ENCODE data around the gene TMEM273.
"Not testable (repeated sequence)": the region's sequence is repeated elsewhere in the genome, so short reads cannot be mapped to it uniquely, and the experiment has no call there.

TMEM273 gene

DNA sequence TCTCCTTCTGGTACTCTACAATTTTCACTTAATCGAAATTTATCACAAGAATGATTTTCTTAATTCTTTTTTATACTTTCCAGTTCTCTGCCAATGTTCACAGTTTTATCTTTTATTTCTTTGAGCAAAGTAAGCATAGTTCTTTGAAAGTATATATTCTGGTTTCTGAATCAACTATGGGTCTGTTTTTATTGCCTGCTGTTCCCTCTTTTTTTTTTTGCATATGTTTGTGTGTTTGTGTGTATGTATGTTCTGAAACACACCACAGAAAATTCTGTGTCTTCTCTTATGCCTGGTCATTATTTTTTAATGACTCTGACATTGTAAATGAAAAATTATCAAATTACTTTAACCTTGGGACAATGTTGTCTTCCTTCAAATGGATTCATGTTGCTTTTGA, 15.9 kb upstream of the TMEM273 start:
- DNase-seq: no peak

DNA sequence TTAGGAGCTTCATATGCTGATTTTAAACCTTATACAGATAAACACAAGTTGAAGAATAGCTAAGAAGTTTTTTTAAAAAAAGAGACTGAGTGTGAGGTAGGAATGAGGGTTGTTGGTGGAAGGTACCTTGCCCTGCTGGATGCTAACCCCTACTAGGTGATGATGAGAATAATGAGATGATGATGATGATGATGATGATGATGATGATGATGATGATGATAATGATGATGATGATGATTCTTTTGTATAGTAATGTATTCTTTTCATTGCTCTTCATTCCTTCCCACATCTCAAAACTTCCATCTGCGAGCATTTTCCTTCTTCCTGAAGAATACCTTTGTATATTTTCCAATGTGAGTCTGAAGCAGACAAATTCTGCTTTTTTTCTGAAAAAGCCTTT, 14.1 kb upstream of the TMEM273 start:
- no peak for DNase-seq

DNA sequence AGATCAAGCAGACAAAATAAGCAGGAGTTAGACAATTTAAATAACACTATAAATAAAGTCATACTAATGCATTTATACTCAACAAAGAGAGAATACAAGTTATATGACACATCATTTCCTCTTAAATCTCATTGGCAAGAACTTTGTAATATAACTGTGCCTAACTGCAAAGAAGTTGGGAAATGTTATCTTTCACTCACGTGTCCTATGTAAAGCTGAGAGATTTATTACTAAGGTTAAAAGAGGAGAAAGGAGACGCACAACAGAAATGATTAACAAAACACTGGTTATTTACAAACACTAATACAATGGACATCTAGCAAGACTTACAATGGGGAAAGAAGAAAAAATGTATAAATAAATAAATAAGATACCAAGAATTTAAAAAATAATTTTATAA, 12.7 kb upstream of the TMEM273 start:
- no peak for DNase-seq

DNA sequence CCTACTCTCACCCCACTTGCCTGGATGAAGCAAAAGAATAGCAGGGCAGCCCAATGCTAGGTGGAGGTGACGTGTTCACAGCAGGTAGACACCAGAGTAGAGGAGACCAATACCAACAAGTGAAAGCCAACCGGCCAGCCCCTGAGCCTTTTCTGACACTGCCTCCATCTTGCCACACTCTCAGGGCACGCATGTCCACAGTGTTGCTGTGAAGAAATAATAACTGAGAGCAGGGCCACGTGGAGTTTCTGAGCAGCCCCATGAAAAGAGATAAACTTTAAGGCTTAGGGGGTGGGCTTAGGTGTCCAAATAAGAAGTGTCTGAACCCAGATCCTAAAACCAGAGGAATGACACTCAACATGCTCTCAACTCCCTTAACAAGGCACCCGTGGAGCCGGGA, 9.0 kb upstream of the TMEM273 start:
- no peak for DNase-seq

DNA sequence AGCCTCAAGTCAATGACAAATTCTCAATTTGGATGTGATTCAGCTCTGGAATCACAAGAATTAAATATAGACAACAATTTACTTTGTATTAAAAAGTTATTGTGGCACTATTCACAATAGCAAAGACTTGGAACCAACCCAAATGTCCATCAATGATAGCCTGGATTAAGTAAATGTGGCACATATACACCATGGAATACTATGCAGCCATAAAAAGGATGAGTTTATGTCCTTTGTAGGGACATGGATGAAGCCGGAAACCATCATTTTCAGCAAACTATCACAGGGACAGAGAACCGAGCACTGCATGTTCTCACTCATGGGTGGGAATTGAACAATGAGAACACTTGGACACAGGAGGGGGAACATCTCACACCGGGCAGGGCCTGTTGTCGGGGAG, 7.7 kb upstream of the TMEM273 start:
- DNase-seq: not testable (repeated sequence)

DNA sequence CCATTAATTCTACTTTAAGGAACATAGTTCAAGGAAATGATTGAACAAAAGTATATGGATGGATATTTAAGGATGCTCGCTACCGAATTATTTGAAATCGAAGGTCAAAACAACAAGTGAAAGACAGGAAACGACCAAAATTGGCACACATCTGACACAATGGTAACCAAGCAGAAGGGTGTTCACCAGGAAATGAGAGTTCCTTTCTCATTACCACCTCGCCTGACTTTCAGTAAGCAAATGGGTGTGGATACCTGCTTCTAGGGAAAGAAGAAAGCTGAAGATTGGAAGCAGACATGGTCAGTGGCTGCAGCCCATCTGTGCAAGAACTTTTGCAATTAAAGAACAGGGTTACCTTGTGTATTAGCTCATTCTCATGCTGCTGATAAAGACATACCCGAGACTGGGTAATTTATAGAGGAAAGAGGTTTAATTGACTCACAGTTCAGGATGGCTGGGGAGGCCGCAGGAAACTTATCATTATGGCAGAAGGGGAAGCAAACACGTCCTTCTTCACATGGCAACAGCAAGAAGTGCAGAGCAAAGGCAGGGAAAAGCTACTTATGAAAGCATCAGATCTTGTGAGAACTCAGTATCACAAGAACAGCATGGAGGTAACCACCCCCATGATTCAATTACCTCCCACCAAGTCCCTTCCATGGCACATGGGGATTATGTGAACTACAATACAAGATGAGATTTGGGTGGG, 6.2 kb upstream of the TMEM273 start:
- no peak for DNase-seq

DNA sequence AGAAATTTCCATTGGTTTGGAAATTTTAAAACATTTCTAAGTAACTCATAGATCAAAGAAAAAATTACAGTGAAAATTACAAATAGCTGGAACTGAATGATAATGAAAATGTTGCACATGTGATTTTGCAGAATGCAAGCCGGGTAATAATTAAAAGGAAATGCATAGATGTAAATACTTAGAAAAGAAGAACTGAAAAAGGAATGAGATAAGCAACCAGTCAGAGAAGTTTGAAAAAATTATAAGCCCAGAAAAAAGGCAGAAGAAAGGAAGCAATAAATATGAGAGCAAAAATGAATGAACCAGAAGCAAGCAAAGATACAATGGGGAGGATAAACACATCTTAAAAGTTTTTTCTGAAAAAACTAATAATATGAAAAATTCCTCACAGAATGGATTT, 3.2 kb upstream of the TMEM273 start:
- DNase-seq: no peak

DNA sequence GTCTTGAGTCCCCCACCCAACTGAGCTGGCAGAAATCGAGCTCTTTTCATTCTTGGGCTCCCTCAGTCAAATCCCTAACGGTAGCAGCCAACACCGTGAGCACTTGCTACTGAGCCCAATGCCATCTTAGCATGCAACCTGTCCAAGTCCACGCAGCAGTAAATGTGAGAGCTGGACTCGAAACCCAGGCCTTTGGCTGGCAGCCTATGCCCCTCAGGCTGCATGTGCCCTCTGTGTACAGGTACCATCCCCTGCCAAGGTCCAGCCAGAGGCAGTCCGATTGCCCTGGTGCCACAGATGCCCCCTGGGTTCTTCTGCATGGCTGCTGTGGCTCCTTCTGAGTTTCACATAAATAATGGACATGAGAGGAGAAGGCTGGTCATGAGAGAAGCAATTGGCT, 1.2 kb upstream of the TMEM273 start:
- DNase-seq: no peak

DNA sequence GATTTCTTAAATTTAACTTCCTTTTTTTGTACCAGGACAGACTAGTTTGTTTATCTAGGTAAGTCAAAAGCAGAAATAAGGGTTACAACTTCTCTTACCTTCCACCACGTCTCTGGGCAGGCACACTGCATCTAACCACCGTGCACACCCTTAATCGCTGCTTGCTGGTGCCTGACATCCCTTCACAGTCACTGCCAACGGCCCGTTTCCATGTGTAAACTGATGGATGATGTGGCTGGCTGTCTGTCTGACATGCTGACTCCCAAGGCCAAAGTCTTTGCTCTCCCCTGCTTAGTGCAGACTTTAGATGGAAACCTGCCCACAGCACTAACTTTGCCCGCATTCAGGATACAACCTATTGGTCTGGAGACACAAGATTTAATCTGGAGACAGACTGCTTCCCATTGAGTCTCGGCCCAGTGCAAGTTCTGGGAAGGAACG, 1.1 kb downstream of the TMEM273 start:
- no peak for DNase-seq

DNA sequence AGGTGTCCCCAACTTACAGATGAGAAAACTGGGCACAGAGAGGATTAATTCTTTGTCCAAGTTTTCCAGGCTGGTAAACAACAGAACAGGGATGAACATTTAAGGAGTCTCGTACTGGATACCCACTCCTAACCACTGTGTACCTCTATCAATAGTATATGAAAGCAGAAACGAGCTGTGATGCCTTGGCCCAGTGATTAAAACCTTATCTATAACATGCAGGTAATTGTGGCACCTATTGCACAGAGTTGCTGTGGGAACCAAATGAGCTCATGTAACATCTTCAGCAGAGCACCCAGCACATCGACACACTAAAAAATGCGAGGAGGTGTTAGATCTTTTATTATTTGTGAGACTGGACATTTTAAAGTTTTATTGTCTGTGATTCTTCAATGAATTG, 1.6 kb downstream of the TMEM273 start:
- DNase-seq: no peak

DNA sequence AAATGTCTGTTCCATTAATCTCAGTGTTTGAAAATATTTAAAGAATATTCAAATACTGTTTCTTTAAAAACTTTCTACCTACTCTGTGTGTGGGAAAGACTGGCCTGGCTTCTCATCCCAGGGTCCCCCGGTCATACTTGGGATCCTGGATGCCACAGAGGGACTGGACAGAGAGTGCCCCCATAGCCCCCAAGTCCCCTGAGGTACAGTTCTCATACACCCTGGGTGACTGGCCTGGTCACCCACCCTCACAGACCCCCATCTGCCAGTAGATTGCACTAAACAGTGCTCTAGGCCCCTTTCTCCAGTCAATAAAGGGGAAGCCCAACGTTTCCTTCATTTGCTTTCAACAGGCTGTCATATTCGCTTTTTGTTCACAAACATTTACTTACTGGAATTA, 3.0 kb downstream of the TMEM273 start:
- no peak for DNase-seq

DNA sequence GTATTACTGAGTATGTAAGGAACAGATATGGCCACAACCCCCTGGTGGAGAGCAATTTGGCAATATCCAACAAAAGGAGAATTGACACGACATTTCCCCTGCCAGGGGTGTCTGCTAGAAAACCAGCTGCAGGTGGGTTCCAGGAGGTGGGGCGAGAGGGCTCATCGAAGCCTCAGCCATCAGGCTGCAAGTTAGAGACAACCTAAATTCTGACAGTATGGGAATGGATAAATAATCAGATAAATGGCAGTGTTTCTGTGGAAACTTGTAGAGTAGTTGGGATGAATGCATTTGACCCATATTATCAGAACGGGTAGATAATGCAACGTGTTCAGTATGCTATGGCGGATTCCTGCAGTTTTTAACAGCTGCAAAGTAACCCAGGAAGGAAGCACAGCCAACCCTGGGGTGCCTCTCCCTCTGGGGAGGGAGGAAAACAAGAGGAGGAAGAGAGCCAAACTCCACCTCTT, 3.5 kb downstream of the TMEM273 start:
- DNase-seq: no peak

DNA sequence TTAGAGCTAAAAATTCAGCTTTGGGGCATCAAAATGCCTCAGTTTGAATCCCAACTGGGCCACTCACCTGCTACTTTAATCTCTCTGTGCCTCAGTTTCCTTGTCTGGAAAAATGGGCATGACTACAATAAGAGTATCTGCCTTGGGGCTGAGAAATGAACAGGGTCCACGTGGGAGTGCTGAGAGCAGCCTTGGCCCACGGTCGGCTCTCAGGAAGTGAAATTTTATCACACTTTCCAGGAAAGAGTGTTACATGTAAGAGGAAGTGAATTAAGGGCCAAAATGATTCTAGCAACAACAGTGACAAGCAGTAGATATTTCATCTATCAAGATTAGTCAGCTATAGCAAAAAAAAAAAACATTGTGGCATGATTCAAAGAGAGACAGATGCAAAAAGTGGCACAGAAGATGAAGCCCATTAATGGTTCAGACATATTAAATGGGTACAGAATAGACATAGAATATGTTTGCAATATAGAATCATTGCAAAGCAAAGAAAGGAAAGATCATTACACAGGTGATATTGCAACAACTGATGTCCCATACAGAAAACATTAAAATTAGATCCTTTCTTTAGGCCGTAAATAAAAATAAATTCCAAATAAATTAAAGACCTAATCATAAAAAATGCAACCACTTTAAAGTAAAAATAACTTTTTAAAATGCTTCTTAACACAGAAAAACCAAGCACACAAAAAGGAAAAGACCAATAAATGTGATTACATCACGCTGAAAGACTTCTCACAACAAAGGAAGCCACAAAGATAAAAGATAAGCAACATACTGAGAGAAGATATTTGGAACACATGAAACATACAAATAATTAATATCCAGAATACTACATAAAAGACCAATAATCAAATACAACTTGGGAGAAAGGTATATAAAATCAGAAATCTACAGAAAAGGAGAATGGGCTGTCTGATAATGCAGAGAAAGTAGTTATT, 4.3 kb downstream of the TMEM273 start:
- DNase-seq: no peak

DNA sequence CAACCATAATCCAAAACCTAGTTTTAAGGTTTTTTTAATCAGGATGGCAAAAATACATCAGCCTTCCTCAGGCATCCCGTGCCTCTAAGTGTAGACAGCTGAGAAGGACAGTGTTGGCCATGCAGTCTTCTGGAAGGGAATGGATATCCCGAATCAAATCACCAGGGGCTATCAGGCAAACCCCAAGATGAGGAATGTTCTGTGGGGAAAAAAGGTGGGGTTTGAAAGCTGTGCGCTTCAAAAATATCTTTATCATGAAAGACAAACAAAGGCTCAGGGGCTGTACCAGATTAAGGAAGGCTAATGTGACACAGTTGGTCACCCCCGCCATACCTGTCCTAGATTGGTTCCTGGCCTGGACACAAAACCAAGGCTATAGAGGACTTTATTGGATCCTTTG, 5.4 kb downstream of the TMEM273 start:
- no peak for DNase-seq

DNA sequence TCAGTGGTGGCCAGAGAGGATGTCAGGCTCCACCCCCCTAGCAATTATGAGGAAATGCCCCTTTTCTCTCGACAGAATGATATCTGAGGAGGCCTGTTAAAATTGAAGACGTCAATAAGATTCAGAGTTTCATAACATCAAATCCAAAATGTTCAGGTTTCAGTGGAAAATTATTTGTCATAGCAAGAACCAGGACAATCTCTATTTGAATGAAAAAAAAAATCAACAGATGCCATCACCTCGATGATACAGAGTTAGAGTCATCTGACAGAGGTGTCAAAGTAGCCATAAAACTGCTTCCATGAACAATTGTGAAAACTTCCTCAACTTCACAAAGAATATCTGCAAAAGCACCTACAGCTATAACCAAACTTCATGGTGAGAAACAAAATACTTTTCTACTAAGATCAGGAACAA, 7.7 kb downstream of the TMEM273 start:
- DNase-seq: no peak

DNA sequence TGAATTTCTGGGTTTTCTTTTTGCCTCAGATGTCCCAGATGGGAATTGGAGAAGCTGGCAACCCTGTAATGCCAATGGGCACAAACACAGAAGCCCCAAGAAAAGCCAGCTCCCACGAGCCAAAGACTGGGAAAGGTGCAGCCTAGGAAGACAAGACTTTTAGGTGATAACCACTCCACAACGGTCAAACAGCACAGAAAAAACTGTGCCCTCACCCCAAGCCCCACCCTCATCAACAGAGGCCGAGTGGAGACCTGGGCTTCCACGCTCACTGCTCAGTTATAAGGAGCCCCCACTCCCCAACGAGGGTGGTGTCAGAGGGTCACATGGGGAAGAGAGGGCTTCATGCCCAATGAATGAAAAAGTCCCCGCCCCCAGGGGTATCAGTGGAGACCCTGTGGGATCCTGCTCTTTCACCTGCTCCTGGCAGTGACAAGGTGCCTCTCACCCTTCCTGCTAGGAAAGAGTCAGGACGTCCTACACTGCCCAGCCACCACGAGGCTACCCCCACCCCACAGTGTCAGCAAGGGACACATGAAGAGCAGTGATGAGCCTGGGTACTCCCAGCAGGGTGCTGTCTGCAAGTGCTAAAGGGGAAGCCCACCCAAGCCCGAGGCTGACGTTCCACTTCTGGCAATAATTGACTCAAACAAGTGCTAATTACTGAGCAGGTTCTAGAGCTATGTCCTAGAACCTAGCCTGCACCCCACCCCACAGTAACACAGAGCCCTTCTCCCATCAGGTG, 8.3 kb downstream of the TMEM273 start:
- DNase-seq: no peak

DNA sequence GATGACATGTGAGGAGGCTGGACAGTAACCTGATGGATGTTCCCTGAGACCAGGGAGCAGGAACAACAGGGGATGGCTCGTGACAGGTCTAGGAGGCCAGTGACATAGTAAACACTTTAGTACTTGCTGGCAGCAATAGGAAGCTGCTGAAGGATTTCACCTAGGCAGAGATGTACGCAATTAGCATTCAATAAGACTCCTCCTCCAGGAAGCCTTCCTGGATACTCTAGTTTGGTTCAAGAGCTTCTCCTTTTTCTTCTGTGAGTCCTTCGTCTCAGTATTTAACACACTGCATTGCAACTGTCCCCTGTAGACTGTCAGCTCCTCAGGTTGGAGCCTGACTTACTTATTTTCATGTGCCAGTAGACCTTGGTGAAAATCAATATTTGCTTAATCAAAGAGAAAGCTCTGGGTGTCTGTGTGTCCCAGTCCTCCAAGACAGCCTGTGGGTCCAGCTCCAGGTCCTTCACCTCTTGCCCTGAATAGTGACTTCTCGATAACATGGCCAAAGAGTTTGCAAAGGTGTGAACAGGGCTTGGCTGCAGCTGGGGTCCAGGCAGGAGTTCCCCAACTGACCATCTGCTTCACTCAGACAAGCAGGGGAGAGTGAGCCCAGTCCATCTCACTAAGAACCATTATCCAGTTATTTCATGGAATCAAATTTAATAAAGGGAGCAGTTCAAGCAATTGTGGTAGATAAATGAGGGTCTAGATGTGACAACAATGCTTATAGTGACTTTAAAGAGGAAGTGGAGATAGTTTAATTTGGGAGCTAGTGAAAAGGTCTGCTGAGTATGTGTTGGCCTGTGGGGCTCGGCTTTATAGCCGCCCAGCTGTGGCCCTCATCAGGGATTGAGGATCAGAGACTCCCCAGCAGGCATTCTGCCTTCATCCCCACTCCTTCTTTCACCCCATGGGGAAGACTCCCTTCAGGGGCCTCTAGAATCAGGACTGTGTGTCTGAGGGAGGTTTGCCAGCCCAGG, 9.4 kb downstream of the TMEM273 start:
- no peak for DNase-seq

DNA sequence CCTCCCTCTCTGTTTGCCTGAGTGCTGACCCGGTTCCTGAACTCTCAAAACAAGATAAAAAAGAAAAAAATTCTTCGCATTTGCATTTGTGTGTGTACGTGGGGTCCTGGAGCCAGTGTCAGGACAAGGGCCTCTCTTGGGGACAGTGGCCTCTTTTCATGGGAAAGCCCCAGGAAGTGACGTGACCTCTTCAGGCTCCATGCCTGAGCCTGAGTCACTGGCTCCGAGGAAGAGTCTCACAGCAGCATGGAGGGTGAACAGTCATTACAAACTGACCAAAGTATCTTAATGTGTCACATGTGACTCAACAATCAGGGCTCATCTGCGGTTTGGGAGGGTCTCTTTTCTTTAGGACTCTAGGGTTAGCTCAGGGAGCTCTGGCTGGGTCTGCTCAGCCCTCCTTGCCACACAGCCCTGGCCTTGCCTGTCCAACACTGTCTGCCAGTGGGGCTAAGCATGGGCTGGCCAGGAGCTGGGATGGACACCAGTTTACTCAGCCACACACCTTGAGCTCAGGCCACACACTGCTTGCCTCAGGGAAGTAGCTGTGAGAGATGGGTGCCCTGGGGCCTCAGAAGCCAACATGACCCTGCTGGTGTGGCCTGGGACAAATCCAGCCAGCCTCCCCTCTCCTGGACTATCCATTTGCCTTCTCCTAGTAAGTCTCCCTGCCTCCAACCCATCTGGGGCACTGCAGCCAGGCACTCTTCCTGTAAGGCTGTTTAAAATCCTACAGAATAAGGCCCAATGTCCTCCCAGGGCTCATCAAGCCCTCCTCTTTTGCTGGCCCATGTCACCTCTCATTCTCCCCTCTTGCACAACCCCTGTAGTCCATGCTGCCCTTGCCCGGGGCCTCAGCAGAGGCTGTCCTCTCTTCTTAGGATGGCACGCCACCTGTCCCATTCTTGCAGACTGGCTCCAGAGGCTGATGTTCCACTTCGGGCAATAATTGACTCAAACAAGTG, 10.5 kb downstream of the TMEM273 start:
- DNase-seq: peak; percentile 89

DNA sequence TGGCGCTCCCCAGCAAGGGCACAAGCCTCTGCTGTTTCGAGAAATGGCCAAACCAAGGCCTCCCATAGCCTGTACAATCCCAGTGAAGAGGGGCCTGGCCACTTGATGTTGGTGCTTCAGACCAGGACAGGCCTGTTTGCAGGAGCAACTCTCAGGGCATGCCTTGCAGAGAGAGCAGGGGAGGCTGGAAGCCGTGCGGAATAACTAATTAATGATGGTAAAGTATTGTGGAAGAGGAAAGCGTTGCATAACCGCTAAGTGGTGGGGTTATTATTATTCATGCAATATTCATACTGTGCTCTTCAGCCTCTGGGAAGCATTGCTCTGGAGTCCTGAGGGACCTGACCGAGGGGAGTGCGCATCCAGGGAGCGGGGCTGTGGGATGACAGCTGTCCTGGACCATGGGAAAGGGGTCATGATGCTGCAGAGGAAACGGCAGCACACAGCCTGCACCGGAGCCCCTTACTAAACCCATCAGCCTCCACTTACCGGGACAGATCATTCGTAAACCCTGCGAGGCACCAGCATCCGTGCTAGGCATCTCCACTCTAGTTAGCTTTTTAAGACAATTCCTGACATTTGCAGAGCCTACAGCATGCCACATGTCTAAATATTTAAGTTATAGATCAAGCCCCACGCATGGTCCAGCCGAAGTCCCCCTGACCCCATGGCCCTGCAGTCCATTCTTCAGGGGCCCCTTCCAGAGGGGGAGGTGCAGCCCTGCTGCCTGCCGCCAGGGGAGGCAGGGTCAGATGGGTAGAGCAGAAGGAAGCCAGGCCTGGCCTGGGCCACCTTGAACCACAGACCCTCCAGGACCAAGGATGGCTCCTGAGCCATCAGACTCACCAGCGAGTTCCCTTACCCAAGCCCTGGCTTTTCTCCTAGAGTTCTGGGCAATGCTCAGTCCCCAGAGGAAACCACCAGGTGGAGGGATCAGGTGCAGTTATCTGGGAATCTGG, 11.6 kb downstream of the TMEM273 start:
- no peak for DNase-seq

Data from fibroblast of skin of right quadriceps (primary cell).